Measurements from ENCODE around the gene RAVER1. TPM values are rescaled to one million over a fixed set of nuclear protein-coding genes. Genes with fewer than 3 reads are reported as not detected.
A peak's percentile ranks its signal among the peaks of the same experiment; 100 is the strongest.

Gene RAVER1
- total and polyA plus RNA-seq, 9 of the 15 experiments (the other 6 are each of a cell fraction or from before 2014, with no cell fraction given) = 0.06 to 113 (median 7.0) TPM

DNA sequence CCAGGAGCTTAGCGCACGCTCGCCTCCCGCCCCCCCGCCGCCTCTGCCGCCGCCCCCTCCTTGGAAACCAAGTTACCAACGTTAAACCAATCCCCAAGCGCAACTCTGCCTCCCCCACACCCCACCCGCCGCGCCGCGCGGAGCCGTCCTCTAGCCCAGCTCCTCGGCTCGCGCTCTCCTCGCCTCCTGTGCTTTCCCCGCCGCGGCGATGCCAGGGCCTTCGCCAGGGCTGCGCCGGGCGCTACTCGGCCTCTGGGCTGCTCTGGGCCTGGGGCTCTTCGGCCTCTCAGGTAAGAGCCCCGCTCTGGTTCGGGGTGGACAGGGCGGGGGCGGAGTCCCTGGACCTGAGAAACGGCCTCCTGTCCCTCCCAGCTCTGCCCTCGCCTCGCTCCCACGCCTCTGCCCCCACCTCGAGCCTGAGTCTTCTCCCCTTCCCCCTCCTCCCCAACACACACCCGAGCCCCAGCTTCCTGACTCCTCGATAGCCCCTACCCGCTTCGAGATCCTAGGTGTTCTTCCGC is 43.4 kb downstream of the RAVER1 start, which contains the start of gene ICAM5 (continued):
- TF ChIP-seq ZBTB49 (CRISPR knock-in tag; IDR thresholded peaks at IDR 0.05; ENCODE audit: borderline replicate concordance) (no peak), RBM22 (IDR thresholded peaks at IDR 0.05; ENCODE audit: low read depth, low read length, poor library complexity, severe bottlenecking) (peak; percentile 27), CAMTA2 (CRISPR knock-in tag; conservative IDR thresholded peaks at IDR 0.05) (0 out of 2 replicates have a peak, but pooled peaks have one; percentile 68), RFX1 (IDR thresholded peaks at IDR 0.05) (no peak), CCNT2 (IDR thresholded peaks at IDR 0.05; ENCODE audit: borderline replicate concordance, extremely low read depth, insufficient read length, low read depth, low read length) (peak; percentile 85), E4F1 (CRISPR knock-in tag; IDR thresholded peaks at IDR 0.05; ENCODE audit: borderline replicate concordance) (no peak), ZFX (CRISPR knock-in tag; IDR thresholded peaks at IDR 0.05) (0 out of 2 replicates have a peak, but pooled peaks have one; percentile 38), TFAP4 (CRISPR knock-in tag; IDR thresholded peaks at IDR 0.05; ENCODE audit: borderline replicate concordance) (no peak; the same call in 1 of the 2 replicates), HNRNPL (IDR thresholded peaks at IDR 0.05; ENCODE audit: low read depth, low read length) (peak; percentile 87), SMAD3 (CRISPR knock-in tag; conservative IDR thresholded peaks at IDR 0.05) (no peak), POLR2A (conservative IDR thresholded peaks at IDR 0.05) (peak; percentile 56; the same call in 1 of the 2 replicates), ZNF76 (CRISPR knock-in tag; IDR thresholded peaks at IDR 0.05; ENCODE audit: borderline replicate concordance) (no peak), PCBP1 (IDR thresholded peaks at IDR 0.05; ENCODE audit: low read depth, low read length, poor library complexity, severe bottlenecking) (peak; percentile 78), STAG1 (CRISPR knock-in tag; IDR thresholded peaks at IDR 0.05; ENCODE audit: borderline replicate concordance) (no peak), GATA2 (CRISPR knock-in tag; IDR thresholded peaks at IDR 0.05) (peak; percentile 4; the same call in 1 of the 2 replicates)
- TF ChIP-seq, protein P1, sequence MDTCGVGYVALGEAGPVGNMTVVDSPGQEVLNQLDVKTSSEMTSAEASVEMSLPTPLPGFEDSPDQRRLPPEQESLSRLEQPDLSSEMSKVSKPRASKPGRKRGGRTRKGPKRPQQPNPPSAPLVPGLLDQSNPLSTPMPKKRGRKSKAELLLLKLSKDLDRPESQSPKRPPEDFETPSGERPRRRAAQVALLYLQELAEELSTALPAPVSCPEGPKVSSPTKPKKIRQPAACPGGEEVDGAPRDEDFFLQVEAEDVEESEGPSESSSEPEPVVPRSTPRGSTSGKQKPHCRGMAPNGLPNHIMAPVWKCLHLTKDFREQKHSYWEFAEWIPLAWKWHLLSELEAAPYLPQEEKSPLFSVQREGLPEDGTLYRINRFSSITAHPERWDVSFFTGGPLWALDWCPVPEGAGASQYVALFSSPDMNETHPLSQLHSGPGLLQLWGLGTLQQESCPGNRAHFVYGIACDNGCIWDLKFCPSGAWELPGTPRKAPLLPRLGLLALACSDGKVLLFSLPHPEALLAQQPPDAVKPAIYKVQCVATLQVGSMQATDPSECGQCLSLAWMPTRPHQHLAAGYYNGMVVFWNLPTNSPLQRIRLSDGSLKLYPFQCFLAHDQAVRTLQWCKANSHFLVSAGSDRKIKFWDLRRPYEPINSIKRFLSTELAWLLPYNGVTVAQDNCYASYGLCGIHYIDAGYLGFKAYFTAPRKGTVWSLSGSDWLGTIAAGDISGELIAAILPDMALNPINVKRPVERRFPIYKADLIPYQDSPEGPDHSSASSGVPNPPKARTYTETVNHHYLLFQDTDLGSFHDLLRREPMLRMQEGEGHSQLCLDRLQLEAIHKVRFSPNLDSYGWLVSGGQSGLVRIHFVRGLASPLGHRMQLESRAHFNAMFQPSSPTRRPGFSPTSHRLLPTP (IDR thresholded peaks at IDR 0.05; ENCODE audit: borderline replicate concordance, extremely low read depth, insufficient read length) = no peak
- TF ChIP-seq, protein P2, sequence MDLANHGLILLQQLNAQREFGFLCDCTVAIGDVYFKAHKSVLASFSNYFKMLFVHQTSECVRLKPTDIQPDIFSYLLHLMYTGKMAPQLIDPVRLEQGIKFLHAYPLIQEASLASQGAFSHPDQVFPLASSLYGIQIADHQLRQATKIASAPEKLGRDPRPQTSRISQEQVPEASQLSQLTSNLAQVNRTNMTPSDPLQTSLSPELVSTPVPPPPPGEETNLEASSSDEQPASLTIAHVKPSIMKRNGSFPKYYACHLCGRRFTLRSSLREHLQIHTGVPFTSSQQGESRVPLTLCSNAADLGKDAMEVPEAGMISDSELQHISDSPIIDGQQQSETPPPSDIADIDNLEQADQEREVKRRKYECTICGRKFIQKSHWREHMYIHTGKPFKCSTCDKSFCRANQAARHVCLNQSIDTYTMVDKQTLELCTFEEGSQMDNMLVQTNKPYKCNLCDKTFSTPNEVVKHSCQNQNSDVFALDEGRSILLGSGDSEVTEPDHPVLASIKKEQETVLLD (IDR thresholded peaks at IDR 0.05) = peak; percentile 19; the same call in 1 of the 2 replicates

All from K562 (cell line).